Retinal pigment epithelial cell (primary cell): ENCODE data around the gene TMEM44.

Experiments used
- DNase-seq: peaks from one replicate; pipeline ENCODE4 v3.0.0-alpha.2; 2010; ENCODE audit warnings: low read depth
- H3K4me3 ChIP-seq: 2 replicates; pipeline ENCODE4 v1.5.1; 2011; ENCODE audit warnings: mild to moderate bottlenecking, low read length, control low read depth, moderate library complexity
- TF ChIP-seq, protein P1 (sequence below): conservative IDR thresholded peaks from 2 replicates; pipeline ENCODE4 v1.5.1; 2011; ENCODE audit warnings: low read depth, low read length, control low read depth, inconsistent platforms

The TMEM44 gene

DNA sequence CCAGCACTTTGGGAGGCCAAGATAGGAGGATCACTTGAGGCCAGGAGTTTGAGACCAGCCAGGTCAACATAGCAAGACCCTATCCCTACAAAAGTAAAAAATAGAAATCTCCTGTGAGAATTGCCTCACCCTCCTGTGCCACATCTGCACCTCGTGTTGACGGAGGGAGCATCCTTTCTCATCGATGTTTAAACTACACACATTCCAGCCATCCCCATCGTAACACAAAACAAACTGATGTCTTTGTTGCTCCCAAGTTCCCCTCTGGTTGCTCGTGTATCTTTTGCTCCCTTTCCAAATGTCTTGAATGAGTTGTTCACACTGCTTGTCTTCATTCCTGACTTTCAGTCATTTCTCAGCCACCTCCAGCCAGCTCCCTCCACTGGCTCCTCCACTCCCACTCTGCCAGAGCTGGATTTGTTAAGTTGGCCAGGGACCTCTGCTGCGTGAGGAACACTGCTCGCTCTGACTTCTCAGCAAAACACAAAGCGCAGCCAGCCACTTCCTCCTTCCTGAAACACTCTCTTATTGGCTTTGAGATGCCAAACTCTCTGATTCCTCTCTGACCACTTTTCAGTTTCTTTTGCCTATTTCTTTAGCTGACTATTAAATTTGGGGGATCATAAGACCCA lies 92.8 kb downstream of the TMEM44 start:
- no peak for DNase-seq
- H3K4me3 ChIP-seq: no peak overlapping the region
- TF ChIP-seq, protein P1, sequence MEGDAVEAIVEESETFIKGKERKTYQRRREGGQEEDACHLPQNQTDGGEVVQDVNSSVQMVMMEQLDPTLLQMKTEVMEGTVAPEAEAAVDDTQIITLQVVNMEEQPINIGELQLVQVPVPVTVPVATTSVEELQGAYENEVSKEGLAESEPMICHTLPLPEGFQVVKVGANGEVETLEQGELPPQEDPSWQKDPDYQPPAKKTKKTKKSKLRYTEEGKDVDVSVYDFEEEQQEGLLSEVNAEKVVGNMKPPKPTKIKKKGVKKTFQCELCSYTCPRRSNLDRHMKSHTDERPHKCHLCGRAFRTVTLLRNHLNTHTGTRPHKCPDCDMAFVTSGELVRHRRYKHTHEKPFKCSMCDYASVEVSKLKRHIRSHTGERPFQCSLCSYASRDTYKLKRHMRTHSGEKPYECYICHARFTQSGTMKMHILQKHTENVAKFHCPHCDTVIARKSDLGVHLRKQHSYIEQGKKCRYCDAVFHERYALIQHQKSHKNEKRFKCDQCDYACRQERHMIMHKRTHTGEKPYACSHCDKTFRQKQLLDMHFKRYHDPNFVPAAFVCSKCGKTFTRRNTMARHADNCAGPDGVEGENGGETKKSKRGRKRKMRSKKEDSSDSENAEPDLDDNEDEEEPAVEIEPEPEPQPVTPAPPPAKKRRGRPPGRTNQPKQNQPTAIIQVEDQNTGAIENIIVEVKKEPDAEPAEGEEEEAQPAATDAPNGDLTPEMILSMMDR: no peak

GRCh38 chr3:194539498-194539897 lies 93.7 kb downstream of the TMEM44 start:
- DNase-seq: no peak
- no peak overlapping the region for H3K4me3 ChIP-seq
- TF ChIP-seq, protein P1: no peak

DNA sequence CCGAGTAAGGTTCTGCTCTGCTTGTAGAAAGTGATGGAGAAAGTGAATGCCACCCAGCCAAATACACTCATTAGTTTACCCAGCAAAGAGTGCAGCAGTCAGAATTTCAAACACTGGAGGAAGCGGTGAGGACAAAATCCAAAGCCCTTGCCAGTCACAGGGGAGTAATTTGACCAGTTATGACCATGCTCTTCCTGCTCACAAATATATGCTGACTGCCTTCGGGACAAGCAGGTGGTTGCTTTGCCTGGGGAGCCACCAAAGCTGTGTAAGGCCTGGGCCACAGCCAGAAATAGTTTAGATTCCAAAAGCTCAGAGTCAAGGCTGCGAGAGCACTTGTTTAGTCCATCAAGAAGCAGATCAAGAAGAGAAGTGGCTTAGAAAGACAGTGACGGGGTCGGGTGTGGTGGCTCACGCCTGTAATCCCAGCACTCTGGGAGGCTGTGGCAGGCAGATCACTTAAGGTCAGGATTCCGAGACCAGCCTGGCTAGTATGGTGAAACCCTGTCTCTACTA lies 95.4 kb downstream of the TMEM44 start:
- no peak overlapping the region for H3K4me3 ChIP-seq
- TF ChIP-seq, protein P1: no peak
- peak; percentile 92 for DNase-seq
